GM18951 (cell line): ENCODE measurements around the gene FOXD2.
"Not testable (repeated sequence)": the region's sequence is repeated elsewhere in the genome, so short reads cannot be mapped to it uniquely, and the experiment has no call there.

Experiments used
- POLR2A ChIP-seq: IDR thresholded peaks from 4 replicates; pipeline ENCODE4 v1.6.1; 2011; ENCODE audit warnings: mild to moderate bottlenecking; ENCODE audit not compliant: insufficient read length, insufficient read depth; ENCODE audit errors: extremely low read depth
- in situ Hi-C: fragments of 300-500 bp; cut with MboI; formaldehyde crosslinking; loops from one replicate; pipeline ENCODE4 v1.12.0; 2022; ENCODE audit warnings: low sequenced_read_pairs, mixed read lengths, inconsistent platforms; ENCODE audit not compliant: unreplicated experiment

Gene FOXD2

DNA sequence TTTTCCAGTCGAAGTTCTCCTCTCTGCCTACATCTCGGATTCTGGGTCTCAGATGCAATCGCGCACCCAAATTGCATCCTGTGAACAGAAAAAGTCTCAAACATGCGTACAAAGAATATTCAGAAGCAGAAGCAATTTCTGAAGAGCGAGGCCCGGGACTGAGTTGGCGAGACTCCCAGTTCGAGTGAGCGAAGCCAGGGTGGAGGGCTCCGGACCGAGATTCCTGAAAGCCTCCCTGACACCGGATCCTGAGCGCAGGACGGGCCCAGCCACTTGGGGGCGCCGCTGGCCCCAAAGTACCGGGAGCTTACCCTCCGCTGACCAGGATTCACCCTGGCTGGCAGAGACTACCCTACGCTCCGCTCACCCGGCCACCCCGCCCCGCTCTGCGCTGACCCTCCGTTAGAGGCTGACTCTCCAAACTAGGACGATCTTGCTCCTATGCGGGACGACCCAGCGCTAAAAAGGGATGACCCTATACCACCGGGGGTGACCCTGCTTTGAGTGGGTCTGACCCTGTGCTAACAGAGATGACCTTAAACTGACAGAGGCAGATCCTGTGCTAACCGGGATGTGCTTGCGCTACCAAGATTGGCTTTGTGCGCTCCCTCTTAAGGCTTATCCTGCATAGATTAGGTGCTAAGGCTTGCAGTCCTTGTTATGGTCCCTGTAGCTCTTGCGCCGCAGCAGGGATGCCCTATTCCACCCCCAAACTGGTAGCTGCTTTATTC is 12.1 kb downstream of the FOXD2 start:
- TF ChIP-seq POLR2A, result no peak
- in situ Hi-C loops, result no loop called here

DNA sequence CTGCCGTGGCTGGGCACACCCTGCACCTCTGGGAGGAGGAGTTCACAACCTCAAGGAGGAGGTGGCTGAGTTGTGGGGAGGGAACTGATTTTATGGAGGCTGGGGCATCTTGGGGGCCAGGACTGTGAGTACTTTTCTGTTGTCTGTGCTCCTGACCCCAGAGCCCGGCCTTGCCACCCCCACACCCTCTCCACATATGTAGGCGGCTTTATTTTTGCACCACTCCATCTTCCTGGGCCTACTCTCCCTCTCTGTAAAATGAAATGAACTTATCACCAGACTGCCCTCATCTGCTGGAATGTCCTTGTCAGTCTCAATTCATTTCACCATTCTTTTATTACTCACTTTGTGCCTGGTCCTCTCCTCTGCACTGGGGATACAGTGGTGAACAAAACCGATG is 12.8 kb downstream of the FOXD2 start:
- TF ChIP-seq POLR2A, result no peak
- in situ Hi-C loops, result no loop called here

DNA sequence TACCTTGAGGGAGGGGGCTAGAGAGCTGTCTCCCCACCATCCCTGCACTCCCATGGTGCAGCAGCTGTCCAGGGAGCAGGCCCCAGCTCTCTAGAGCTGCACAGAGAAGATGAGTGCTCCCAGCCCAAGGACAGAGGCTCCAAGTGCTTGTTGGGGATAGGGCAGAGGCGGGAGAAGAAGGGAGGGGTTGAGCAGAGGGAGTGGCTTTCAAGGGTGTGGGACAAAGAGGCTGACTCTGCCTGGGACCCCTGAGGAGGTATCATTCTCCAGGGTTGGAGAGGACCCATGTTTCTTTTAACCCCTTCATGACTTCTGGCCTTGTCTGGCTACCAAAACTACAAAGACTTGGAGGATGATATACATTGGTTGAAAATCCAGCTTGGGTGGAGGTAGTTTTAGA is 14.6 kb downstream of the FOXD2 start:
- in situ Hi-C loops, result no loop called here
- TF ChIP-seq POLR2A, result no peak

DNA sequence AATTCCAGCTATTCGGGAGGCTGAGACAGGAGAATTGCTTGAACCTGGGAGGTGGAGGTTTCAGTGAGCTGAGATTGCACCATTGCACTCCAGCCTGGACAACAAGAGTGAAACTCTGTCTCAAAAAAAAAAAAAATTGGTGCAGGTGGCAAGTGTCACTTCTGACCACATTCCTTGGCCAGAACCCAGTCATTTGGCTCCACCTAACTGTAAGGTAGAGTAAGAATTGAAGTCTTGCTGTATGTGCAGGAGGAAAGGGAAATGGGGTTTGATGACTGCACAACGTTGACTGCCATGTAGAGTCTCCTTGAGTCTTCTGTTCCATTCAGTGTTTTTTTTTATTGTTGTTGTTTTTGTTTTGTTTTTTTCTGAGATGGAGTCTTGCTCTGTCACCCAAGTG is 16.1 kb downstream of the FOXD2 start:
- in situ Hi-C loops, result not testable (repeated sequence)

DNA sequence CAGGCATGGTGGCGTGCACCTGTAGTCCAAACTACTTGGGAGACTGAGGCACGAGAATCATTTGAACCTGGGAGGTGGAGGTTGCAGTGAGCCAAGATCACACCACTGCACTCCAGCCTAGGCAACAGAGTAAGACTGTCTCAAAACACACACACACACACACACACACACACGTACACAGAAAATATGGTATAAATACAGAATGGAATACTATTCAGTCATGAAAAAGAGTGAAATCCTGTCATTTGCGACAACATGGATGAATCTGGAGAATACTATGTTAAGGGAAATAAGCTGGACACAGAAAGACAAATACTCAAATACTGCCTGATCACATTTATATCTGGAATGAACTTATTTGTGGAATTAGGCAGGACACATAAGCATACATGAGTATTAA is 18.4 kb downstream of the FOXD2 start:
- no peak for TF ChIP-seq POLR2A
- in situ Hi-C loops, result no loop called here

DNA sequence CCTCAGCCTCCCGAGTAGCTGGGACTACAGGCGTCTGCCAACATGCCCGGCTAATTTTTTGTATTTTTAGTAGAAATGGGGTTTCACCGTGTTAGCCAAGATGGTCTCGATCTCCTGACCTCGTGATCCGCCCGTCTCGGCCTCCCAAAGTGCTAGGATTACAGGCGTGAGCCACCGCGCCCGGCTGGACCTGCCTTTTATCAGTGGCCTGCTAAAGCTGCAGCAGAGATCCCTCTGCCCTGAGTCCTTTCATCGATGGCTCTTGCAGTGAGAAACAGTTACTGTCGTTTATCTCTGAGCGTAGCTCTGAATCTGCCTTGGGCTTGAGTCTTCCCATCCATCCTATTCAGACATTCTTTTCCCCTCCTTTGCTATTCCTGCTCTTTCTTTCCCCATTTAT is 19.7 kb downstream of the FOXD2 start:
- in situ Hi-C loops, result not testable (repeated sequence)

DNA sequence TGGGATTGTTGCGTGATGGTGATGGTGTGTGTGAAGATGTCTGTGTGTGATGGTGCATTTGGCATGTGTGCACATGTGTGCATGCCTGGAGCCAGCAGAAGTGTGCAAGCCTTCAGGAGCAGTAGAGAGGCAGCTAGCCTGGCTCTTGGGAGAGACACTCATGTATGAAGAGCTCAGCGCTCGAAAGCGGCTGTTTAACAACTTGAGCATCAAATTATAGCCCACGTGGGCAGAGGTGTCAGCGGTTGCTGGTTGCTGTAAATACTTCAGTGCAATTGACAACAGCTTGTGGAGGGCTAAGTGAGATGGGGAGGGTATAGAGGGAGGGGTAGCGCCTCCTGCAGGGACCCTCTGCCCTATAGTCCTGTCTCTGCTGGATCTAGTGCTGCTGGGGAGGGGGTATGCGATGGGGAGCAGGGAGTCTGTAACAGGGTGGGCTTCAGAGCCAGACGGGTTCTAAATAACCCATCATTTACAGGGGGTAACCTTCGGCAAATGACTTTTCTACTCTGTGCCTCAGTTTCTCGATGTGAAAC is 21.5 kb downstream of the FOXD2 start:
- in situ Hi-C loops, result no loop called here

DNA sequence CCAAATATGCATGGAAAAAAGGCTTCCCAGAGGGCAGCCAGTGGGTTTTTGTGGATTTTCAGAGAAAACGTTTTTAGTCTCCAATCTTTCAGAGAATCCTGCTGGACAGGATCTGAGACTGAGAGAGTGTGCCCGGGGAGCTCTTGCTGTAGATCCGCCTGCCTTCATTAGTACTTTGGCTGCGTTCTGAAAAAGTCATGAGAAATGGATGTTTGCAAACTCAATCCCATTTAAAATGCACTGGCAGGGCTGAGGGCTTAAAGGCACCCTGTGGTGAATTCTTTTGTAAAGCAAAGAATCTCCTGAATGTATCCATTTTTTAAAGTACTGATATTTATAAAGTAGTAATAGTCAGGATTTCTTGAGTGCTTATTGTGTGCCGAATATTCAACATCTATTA is 22.2 kb downstream of the FOXD2 start:
- in situ Hi-C loops, result no loop called here

More for the DNA sequence above, 21.5 kb downstream of the FOXD2 start:
- no peak for TF ChIP-seq POLR2A

DNA sequence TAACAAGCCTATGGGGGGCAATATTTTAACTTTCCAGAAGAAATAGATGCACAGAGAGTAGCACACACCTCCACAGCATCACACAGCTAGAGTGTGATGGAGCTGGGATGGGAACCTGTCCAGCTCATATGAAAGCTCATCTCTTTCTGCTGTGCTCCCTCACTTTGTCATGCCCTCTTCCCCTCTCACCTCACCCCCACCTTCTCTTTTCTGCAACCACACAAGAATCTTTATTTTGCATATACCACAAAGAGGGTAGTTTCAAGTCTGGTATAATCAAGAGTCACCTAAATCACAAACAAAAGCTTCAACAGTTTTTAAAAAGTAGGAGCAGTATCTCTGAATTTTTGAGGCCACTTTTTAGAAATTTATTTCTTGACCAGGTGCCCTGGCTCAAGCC is 22.6 kb downstream of the FOXD2 start:
- no peak for TF ChIP-seq POLR2A

More for the DNA sequence above, 22.2 kb downstream of the FOXD2 start:
- TF ChIP-seq POLR2A, result no peak

DNA sequence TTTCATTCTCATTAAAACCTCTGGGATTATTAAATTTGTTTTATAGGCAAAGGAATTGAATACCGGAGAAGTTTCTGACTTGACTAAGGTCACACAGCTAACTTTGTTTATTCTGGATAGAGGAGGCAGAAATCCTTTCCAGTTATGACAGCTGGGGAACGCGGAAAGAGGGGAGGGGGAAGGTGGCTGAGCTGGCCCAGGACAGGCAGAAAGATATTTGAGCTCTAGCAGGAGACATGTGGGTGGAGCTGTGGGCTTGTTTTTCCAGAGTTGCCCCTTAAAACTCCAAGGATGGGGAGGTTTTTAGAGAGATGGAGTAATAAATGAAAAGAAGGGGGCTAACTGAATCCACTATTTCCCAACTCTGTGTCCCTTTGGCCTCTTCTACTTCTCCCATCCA is 27.8 kb downstream of the FOXD2 start:
- in situ Hi-C loops, result no loop called here

More for the DNA sequence above, 22.6 kb downstream of the FOXD2 start:
- in situ Hi-C loops, result no loop called here

DNA sequence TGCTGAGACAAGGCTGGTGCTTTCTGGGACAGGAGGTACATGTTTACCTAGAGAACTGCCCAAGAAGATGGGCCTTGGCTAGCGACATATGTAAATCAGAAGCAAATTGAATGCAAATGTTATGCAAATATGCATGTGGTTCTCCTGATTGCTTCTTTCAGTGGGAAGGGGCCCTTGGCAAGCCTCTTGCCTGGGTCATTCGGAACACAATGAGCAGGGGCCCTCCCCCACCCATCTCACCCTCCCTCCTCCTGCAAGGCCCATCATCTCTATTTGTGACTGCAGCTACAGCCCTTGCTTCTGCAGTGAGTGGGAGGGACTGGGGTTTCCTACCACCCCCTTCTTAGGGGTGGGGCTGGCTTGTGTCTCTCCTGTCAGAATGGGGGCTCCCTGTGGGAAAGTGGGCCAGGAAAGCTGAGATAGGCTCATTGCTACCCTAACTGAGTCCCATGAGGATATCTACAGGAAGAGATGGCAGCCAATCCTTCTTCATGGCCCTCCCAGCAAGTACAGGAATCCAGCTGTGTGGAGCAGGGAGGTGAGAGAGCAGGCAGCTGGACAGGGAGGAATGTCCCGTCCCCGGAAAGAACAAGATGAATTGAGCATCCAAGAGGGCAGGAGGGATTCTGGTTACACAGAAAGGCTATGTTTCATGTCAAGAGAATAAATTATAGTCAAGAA is 31.0 kb downstream of the FOXD2 start:
- in situ Hi-C loops, result no loop called here
- TF ChIP-seq POLR2A, result no peak

More for the DNA sequence above, 27.8 kb downstream of the FOXD2 start:
- TF ChIP-seq POLR2A, result no peak

DNA sequence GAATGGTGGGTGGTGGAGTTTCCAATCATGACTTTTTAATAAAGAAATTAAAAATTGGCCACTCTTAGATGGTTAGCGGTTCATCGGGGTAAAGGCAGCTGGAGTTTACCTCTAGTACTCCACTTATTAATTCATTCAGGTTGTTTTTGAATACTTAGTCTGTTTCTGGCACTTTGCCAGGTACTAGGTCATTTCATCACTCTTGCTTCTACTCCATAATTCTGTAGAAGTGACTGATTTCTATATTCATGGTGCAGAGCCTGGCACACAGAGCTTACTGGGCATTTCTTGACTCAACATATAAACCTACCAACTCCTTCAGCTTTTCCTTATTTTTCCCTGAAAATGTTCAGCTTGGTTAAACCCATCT is 31.5 kb downstream of the FOXD2 start:
- in situ Hi-C loops, result no loop called here
- no peak for TF ChIP-seq POLR2A

DNA sequence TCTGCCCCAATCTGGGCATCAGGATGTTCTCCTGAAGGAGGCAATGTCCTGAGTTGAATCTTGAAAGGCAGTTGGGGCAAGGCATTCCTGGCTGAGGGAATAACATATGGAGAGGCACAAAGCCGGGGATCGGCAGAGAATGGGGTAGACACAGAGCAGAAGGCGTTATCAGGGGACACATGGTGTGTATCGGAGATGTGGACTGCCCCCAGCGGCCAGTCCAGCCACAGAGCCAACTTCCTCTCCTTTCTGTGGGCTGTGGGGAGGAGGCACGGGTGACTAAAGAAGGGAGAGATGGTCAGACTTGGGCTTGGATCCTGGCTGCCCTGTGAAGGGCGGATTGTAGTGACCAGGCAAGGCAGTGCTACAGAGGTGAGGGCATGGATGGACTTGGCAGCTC is 32.1 kb downstream of the FOXD2 start:
- in situ Hi-C loops, result no loop called here

DNA sequence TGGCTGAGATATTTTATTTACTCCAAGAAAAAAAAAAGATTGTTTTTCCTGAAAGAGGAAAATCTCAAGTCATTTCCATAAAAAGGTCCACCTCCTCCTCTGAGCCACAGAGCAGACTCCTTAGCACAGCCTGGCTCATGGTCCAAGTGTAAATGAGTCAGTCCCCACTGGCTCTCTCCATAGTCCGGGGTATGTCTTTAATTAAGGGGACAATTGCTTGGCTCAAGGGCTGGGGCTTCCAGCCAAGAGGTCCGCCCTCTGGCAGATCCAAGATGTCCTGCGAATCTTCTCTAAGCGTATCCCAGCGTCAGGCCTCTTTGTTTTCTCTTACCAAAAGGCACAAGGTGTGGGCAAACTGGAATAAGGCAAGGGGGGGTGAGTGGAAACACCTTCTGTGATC is 33.3 kb downstream of the FOXD2 start:
- no peak for TF ChIP-seq POLR2A
- in situ Hi-C loops, result no loop called here

More for the DNA sequence above, 32.1 kb downstream of the FOXD2 start:
- TF ChIP-seq POLR2A, result no peak
